Immature natural killer cell (primary cell): ENCODE measurements around the gene TBC1D9B. TPM values are rescaled to one million over a fixed set of nuclear protein-coding genes. Genes with fewer than 3 reads are reported as not detected.

Experiments
- DNase-seq, 3 donors: peaks; one replicate each; pipeline ENCODE4 v3.0.0; 2022; ENCODE audit warnings: mixed read lengths in 1 of 3
- H3K27ac Mint-ChIP-seq, 6 donors: one replicate each; pipeline ENCODE4 v1.8.0; 2020; ENCODE audit warnings: mixed read lengths in 6 of 6, mild to moderate bottlenecking in 5 of 6, inconsistent platforms in 4 of 6, moderate library complexity in 3 of 6
- H3K27me3 Mint-ChIP-seq, 3 donors: one replicate each; pipeline ENCODE4 v1.8.0; 2020 to 2021; ENCODE audit warnings: low read depth in 3 of 3, mild to moderate bottlenecking in 3 of 3, mixed read lengths in 3 of 3, moderate library complexity in 3 of 3, inconsistent platforms in 1 of 3
- H3K36me3 Mint-ChIP-seq, 3 donors: one replicate each; pipeline ENCODE4 v1.8.0; 2020; ENCODE audit warnings: mixed read lengths in 3 of 3, inconsistent platforms in 2 of 3, mild to moderate bottlenecking in 2 of 3
- H3K4me1 Mint-ChIP-seq, 2 donors: one replicate each; pipeline ENCODE4 v1.8.0; 2020; ENCODE audit warnings: inconsistent platforms in 2 of 2, mild to moderate bottlenecking in 2 of 2, mixed read lengths in 2 of 2, moderate library complexity in 1 of 2
- H3K4me3 Mint-ChIP-seq, 5 donors: one replicate each; pipeline ENCODE4 v1.8.0; 2020; ENCODE audit warnings: mild to moderate bottlenecking in 5 of 5, mixed read lengths in 5 of 5, inconsistent platforms in 3 of 5, moderate library complexity in 3 of 5
- H3K9me3 Mint-ChIP-seq, 6 donors: one replicate each; pipeline ENCODE4 v1.8.0; 2020; ENCODE audit warnings: mild to moderate bottlenecking in 6 of 6, mixed read lengths in 6 of 6, inconsistent platforms in 4 of 6, moderate library complexity in 3 of 6
- polyA plus RNA-seq, 3 donors: library from polyadenylated mRNA; unstranded; fragments of 300-500 nt; fragmentation: Illumina TruSeq; gene quantifications; one replicate each; pipeline ENCODE4 v1.2.3, GENCODE V29; 2021

TBC1D9B gene
- polyA plus RNA-seq, 3 donors from 2014 or later, result 11.7 to 50.8 (median 14.5) TPM

- no peak overlapping the region for H3K27ac Mint-ChIP-seq
- H3K36me3 Mint-ChIP-seq, result no peaks in the 10 kb centered on the region
Measured at GRCh38 chr5:179916523-179916922, 8.8 kb upstream of the TBC1D9B start.

GRCh38 chr5:179915406-179915935 lies 7.8 kb upstream of the TBC1D9B start:
- DNase-seq, result no peak
- H3K36me3 Mint-ChIP-seq, result no peaks in the 10 kb centered on the region
- no peaks in the 10 kb centered on the region for H3K9me3 Mint-ChIP-seq
- H3K4me3 Mint-ChIP-seq, result peak overlapping the region in 1 of 5 donors; percentile 11
- peak overlapping the region in 3 of 6 donors; percentile 44 to 61 (median 45) for H3K27ac Mint-ChIP-seq
- H3K27me3 Mint-ChIP-seq, result peaks cover 0 to 4% (median 2%) of the 10 kb centered on the region in 3 donors
- H3K4me1 Mint-ChIP-seq, result peaks cover 15 to 19% of the 10 kb centered on the region in 2 donors

More at GRCh38 chr5:179916523-179916922, 8.8 kb upstream of the TBC1D9B start:
- Mint-ChIP-seq H3K9me3 (no peaks in the 10 kb centered on the region), H3K27me3 (peaks cover 0 to 4% (median 2%) of the 10 kb centered on the region in 3 donors), H3K4me3 (no peak overlapping the region), H3K4me1 (peaks cover 15 to 19% of the 10 kb centered on the region in 2 donors)
- no peak for DNase-seq

- no peak for DNase-seq
- Mint-ChIP-seq H3K27me3 (peaks cover 0 to 4% (median 2%) of the 10 kb centered on the region in 3 donors), H3K27ac (peak overlapping the region in 4 of 6 donors; percentile 10 to 81 (median 42)), H3K4me1 (peaks cover 6 to 18% of the 10 kb centered on the region in 2 donors), H3K36me3 (no peaks in the 10 kb centered on the region), H3K9me3 (no peaks in the 10 kb centered on the region), H3K4me3 (peak overlapping the region in 1 of 5 donors; percentile 21)
Measured at GRCh38 chr5:179914032-179914755, 6.5 kb upstream of the TBC1D9B start.

GRCh38 chr5:179913461-179913860 lies 5.8 kb upstream of the TBC1D9B start:
- no peak overlapping the region for H3K27ac Mint-ChIP-seq
- no peak overlapping the region for H3K4me3 Mint-ChIP-seq
- H3K4me1 Mint-ChIP-seq, result peaks cover 6 to 18% of the 10 kb centered on the region in 2 donors
- no peaks in the 10 kb centered on the region for H3K36me3 Mint-ChIP-seq
- no peaks in the 10 kb centered on the region for H3K9me3 Mint-ChIP-seq
- no peak for DNase-seq
- peaks cover 0 to 7% (median 2%) of the 10 kb centered on the region in 3 donors for H3K27me3 Mint-ChIP-seq

- Mint-ChIP-seq H3K36me3 (no peaks in the 10 kb centered on the region), H3K27ac (no peak overlapping the region), H3K9me3 (no peaks in the 10 kb centered on the region), H3K4me3 (no peak overlapping the region), H3K4me1 (peaks cover 6 to 19% of the 10 kb centered on the region in 2 donors), H3K27me3 (peaks cover 0 to 7% (median 3%) of the 10 kb centered on the region in 3 donors)
- no peak for DNase-seq
Measured at GRCh38 chr5:179912951-179913350, 5.3 kb upstream of the TBC1D9B start.

GRCh38 chr5:179912386-179912785 lies 4.7 kb upstream of the TBC1D9B start:
- no peak for DNase-seq
- Mint-ChIP-seq H3K4me1 (peaks cover 6 to 19% of the 10 kb centered on the region in 2 donors), H3K9me3 (no peaks in the 10 kb centered on the region), H3K4me3 (no peak overlapping the region), H3K27me3 (peaks cover 0 to 7% (median 4%) of the 10 kb centered on the region in 3 donors), H3K36me3 (no peaks in the 10 kb centered on the region), H3K27ac (no peak overlapping the region)

GRCh38 chr5:179909224-179909623 lies 1.5 kb upstream of the TBC1D9B start:
- no peaks in the 10 kb centered on the region for H3K36me3 Mint-ChIP-seq

GRCh38 chr5:179908528-179908927 lies 831 bp upstream of the TBC1D9B start:
- Mint-ChIP-seq H3K9me3 (no peaks in the 10 kb centered on the region), H3K4me3 (peak overlapping the region; percentile 83 to 88 (median 86)), H3K4me1 (peaks cover 22 to 23% of the 10 kb centered on the region in 2 donors), H3K36me3 (peaks cover 2 to 3% (median 3%) of the 10 kb centered on the region in 3 donors), H3K27ac (peak overlapping the region in 2 of 6 donors; percentile 48 to 85), H3K27me3 (peaks cover 1 to 5% (median 3%) of the 10 kb centered on the region in 3 donors)
- DNase-seq, result no peak

More at GRCh38 chr5:179909224-179909623, 1.5 kb upstream of the TBC1D9B start:
- peak overlapping the region in 3 of 6 donors; percentile 17 to 67 (median 62) for H3K27ac Mint-ChIP-seq
- no peak for DNase-seq
- peak overlapping the region; percentile 41 to 86 (median 68) for H3K4me3 Mint-ChIP-seq
- peaks cover 27 to 28% of the 10 kb centered on the region in 2 donors for H3K4me1 Mint-ChIP-seq
- H3K9me3 Mint-ChIP-seq, result no peaks in the 10 kb centered on the region
- peaks cover 1 to 5% (median 3%) of the 10 kb centered on the region in 3 donors for H3K27me3 Mint-ChIP-seq

GRCh38 chr5:179906795-179907555 lies 722 bp downstream of the TBC1D9B start:
- H3K27me3 Mint-ChIP-seq, result peaks cover 1 to 5% (median 3%) of the 10 kb centered on the region in 3 donors
- H3K4me3 Mint-ChIP-seq, result peak overlapping the region; percentile 81 to 87 (median 86)
- H3K9me3 Mint-ChIP-seq, result no peaks in the 10 kb centered on the region
- peaks cover 21 to 23% of the 10 kb centered on the region in 2 donors for H3K4me1 Mint-ChIP-seq
- peaks cover 3 to 4% (median 4%) of the 10 kb centered on the region in 3 donors for H3K36me3 Mint-ChIP-seq
- peak overlapping the region in 5 of 6 donors; percentile 68 to 86 (median 81) for H3K27ac Mint-ChIP-seq
- peak; percentile 13 to 18 (median 14) for DNase-seq

GRCh38 chr5:179906294-179906794 lies 1.4 kb downstream of the TBC1D9B start:
- peaks cover 21 to 23% of the 10 kb centered on the region in 2 donors for H3K4me1 Mint-ChIP-seq
- peaks cover 1 to 5% (median 3%) of the 10 kb centered on the region in 3 donors for H3K27me3 Mint-ChIP-seq
- no peaks in the 10 kb centered on the region for H3K9me3 Mint-ChIP-seq
- H3K27ac Mint-ChIP-seq, result peak overlapping the region in 5 of 6 donors; percentile 29 to 90 (median 68)
- H3K4me3 Mint-ChIP-seq, result peak overlapping the region; percentile 81 to 87 (median 86)
- no peak for DNase-seq
- H3K36me3 Mint-ChIP-seq, result peaks cover 3 to 4% (median 4%) of the 10 kb centered on the region in 3 donors

GRCh38 chr5:179905161-179905560 lies 2.5 kb downstream of the TBC1D9B start:
- no peak for DNase-seq
- Mint-ChIP-seq H3K27me3 (peaks cover 1 to 5% (median 3%) of the 10 kb centered on the region in 3 donors), H3K9me3 (no peaks in the 10 kb centered on the region), H3K27ac (peak overlapping the region in 1 of 6 donors; percentile 42), H3K4me1 (peaks cover 21 to 23% of the 10 kb centered on the region in 2 donors), H3K4me3 (peak overlapping the region in 2 of 5 donors; percentile 10 to 19), H3K36me3 (peaks cover 3 to 4% (median 4%) of the 10 kb centered on the region in 3 donors)

GRCh38 chr5:179904463-179905160 lies 3.1 kb downstream of the TBC1D9B start:
- peak overlapping the region in 2 of 5 donors; percentile 10 to 19 for H3K4me3 Mint-ChIP-seq
- no peak for DNase-seq
- H3K27me3 Mint-ChIP-seq, result peaks cover 1 to 5% (median 3%) of the 10 kb centered on the region in 3 donors
- H3K27ac Mint-ChIP-seq, result no peak overlapping the region
- peaks cover 19 to 23% of the 10 kb centered on the region in 2 donors for H3K4me1 Mint-ChIP-seq
- no peaks in the 10 kb centered on the region for H3K9me3 Mint-ChIP-seq
- peaks cover 3 to 4% (median 4%) of the 10 kb centered on the region in 3 donors for H3K36me3 Mint-ChIP-seq

- no peak for DNase-seq
- peaks cover 15 to 23% of the 10 kb centered on the region in 2 donors for H3K4me1 Mint-ChIP-seq
- H3K4me3 Mint-ChIP-seq, result no peak overlapping the region
- H3K27ac Mint-ChIP-seq, result no peak overlapping the region
- H3K27me3 Mint-ChIP-seq, result peaks cover 1 to 2% (median 1%) of the 10 kb centered on the region in 3 donors
- H3K9me3 Mint-ChIP-seq, result no peaks in the 10 kb centered on the region
- peaks cover 5 to 12% (median 9%) of the 10 kb centered on the region in 3 donors for H3K36me3 Mint-ChIP-seq
Measured at GRCh38 chr5:179902763-179903158, 4.9 kb downstream of the TBC1D9B start.
